Tongue (tissue), 2 donors: ENCODE data around the gene USP35. TPM values are rescaled to one million over a fixed set of nuclear protein-coding genes. Genes with fewer than 3 reads are reported as not detected.
A peak's percentile ranks its signal among the peaks of the same experiment; 100 is the strongest.
"Not testable (repeated sequence)": the region's sequence is repeated elsewhere in the genome, so short reads cannot be mapped to it uniquely, and the experiment has no call there.

Experiments
- DNase-seq: peaks from one replicate; pipeline ENCODE4 v3.0.0-alpha.2; 2015
- total RNA-seq: library from RNA; depleted of rRNA; stranded (reverse); fragments of >200 nt; gene quantifications from one replicate; pipeline ENCODE4 v1.2.3, GENCODE V29; 2014

The USP35 gene
- total RNA-seq, 1 donor from 2014 or later = 8.2 TPM

GRCh38 chr11:78216021-78216420 lies 27.3 kb downstream of the USP35 start:
- DNase-seq = no peak

GRCh38 chr11:78216571-78217287 lies 28.0 kb downstream of the USP35 start:
- DNase-seq = no peak

GRCh38 chr11:78217650-78218541 lies 29.2 kb downstream of the USP35 start:
- DNase-seq = no peak

GRCh38 chr11:78218707-78219492 lies 30.2 kb downstream of the USP35 start:
- no peak for DNase-seq

- no peak for DNase-seq
These were observed 30.9 kb downstream of the USP35 start for GRCh38 chr11:78219493-78220217.

- no peak for DNase-seq
These were observed 31.8 kb downstream of the USP35 start for GRCh38 chr11:78220218-78221157.

DNA sequence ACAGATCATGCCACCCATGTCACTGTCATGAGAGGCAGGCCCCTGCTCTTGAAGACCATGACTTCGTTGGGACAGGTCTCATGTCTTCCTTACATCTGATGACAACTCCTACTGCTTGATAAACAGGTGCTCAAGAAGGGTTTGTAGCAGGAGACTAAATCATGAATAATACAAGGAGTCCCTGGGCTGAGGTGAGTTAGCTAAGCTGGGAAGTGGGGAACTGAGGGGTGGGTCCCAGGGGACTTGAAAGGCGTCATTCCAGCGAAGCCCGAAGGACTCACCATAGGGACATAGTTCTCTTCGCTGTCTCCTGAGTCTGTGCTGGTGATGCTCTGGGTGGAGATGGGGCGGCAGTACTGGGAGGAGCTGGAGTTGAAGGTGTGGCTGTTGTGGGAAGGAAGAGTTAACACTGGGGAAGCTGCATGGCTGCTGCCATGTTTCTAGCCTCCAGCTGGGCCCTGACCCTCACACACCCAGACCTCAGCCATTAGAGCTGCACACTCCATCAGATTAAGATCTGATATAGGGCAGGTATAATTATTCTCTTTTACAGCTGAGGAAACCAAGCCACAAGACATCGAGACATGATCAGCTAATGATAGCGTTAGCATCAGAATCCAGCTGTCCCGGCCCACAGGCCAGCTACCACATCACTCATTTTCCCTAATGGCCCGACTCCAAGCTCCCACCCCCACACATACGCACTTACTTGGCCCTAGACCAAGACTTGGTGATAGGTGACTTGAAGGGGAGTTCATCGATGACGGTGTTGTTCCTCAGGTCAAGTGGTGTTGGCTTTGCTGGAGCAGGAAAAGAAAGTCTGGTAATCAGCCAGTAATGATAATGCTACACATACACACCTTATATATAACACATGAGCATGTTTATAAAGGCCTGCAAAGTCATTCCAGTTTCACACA lies 32.9 kb downstream of the USP35 start:
- DNase-seq = no peak

DNA sequence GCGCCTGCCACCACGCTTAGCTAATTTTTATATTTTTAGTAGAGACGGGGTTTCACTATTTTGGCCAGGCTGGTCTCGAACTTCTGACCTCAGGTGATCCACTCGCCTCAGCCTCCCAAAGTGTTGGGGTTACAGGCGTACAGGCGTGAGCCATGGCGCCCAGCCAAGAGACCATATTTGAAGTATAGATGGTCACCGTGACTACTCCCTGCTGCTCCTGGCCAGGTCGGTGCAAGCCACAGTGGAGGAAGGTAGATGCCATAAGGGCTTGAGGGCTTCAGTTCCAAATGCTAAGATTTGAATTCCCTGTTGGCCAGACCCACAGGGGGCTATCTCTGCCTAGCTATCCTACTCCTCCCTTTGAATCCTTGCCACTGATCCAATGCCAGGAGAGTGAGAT lies 34.0 kb downstream of the USP35 start:
- not testable (repeated sequence) for DNase-seq

DNA sequence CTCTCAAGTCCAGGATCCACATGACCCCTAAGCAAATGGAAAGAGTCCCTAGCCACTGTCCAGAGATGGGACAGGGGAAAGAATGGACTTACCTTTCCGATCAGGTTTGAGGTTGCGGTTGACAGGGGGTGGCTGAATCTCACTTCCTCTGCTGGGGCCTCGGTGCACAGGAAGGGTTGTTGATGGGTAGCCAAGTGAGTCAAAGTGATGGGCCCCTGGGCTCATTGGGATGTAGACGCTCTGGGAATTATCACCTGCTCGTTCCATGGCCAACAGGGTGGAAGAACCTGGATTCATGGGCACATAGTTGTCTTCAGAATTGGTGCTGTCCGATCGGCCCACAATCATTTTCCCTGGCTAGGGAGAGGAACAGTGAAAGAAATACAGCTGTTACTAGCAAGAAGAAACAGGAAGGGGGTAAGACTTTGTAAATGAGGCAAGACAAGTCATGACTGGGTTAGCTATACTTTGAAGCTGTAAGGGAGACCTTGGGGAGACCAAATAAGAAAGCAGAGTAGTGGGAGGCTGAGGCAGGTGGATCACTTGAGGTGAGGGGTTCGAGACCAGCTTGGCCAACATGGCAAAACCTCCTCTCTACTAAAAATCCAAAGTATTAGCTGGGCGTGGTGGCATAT lies 34.7 kb downstream of the USP35 start:
- DNase-seq = no peak

GRCh38 chr11:78224506-78224905 lies 35.8 kb downstream of the USP35 start:
- no peak for DNase-seq

DNA sequence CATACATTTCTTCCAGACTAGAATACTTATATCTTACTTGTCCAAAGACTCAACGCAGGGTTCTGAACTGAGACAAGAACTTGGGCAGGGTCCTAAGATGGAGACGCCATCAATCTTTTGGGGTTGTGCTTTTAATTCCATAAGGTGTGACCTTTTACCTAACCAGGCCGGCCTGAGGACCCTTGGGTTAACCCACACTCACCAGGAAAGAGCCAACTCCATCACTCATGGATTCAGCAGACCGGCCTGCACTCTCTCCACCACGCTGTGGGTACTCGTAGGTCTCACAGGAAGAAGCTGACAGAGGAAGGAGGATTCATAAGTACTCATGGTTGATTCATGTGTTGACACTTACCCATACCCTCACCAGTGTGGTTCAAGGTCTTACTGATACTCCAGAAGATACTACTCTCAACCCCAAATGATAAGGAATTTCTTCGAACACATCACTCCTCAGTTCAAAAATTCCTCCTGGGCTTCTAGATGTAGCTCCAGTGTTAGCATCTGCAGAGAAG lies 36.2 kb downstream of the USP35 start:
- no peak for DNase-seq

- no peak for DNase-seq
These were observed 38.3 kb downstream of the USP35 start for GRCh38 chr11:78226684-78227680.

GRCh38 chr11:78227921-78228320 lies 39.2 kb downstream of the USP35 start:
- no peak for DNase-seq

- peak; percentile 75 for DNase-seq
These were observed 39.7 kb downstream of the USP35 start for GRCh38 chr11:78228467-78228866.

- no peak for DNase-seq
These were observed 40.4 kb downstream of the USP35 start for GRCh38 chr11:78229106-78229505.

GRCh38 chr11:78230161-78230877 lies 41.6 kb downstream of the USP35 start:
- no peak for DNase-seq

GRCh38 chr11:78231962-78232501 lies 43.3 kb downstream of the USP35 start:
- peak; percentile 18 for DNase-seq
